Adrenal gland (tissue), 12 donors: ENCODE measurements around the gene PRSS22. TPM values are rescaled to one million over a fixed set of nuclear protein-coding genes. Genes with fewer than 3 reads are reported as not detected.

ENCODE experiments used
- DNase-seq, 7 donors: peaks; one replicate each; pipeline ENCODE4 v3.0.0-alpha.2; 2019 to 2020
- H3K27ac ChIP-seq, 5 donors: fragments of 200-600 bp; sonication (generic) in 4 of 5; 1 replicate in 3 of 5; 2 replicates in 2 of 5; pipeline versions ENCODE4 v1.5.1 to v1.8.0; 2016 to 2020; ENCODE audit warnings: mild to moderate bottlenecking in 1 of 5
- H3K27me3 ChIP-seq: fragments of 200-600 bp; 2 replicates; pipeline ENCODE4 v1.8.0; 2021
- H3K36me3 ChIP-seq, 2 donors: fragments of 200-600 bp; replicated peaks in 1 of 2; 1 replicate in 1 of 2; 2 replicates in 1 of 2; pipeline versions ENCODE4 v1.5.1 to v1.8.0; 2018 to 2022
- H3K4me1 ChIP-seq, 2 donors: fragments of 200-600 bp; replicated peaks in 1 of 2; 1 replicate in 1 of 2; 2 replicates in 1 of 2; pipeline versions ENCODE4 v1.5.1 to v1.8.0; 2018 to 2021
- H3K4me3 ChIP-seq, 4 donors: fragments of 200-600 bp; sonication (generic) in 3 of 4; one replicate each; pipeline ENCODE4 v1.5.1; 2016 to 2018
- H3K9me3 ChIP-seq, 3 donors: fragments of 200-600 bp; sonication (generic) in 1 of 3; replicated peaks in 1 of 3; 1 replicate in 2 of 3; 2 replicates in 1 of 3; pipeline versions ENCODE4 v1.5.1 to v1.8.0; 2016 to 2021
- POLR2A ChIP-seq, 2 donors: fragments of 450-650 bp; IDR thresholded peaks; one replicate each; pipeline ENCODE4 v1.6.1; 2017; ENCODE audit warnings: antibody characterized with exemption in 2 of 2, mild to moderate bottlenecking in 2 of 2, moderate library complexity in 1 of 2
- WGBS, 4 donors: extraction: QIAGEN DNeasy Blood & Tissue Kit in 2 of 4; methylation state at CpG; one replicate each; pipeline versions ENCODE4 v1.1.5 to v1.1.7; 2013 to 2017; 5-methylcytosine and 5-hydroxymethylcytosine counted together
- intact Hi-C, 2 donors: fragments of 100-400 bp; cut with DNase I; formaldehyde crosslinking; loops; one replicate each; pipeline versions ENCODE4 v1.14.1 to v1.15.0; 2022 to 2023
- polyA plus RNA-seq, 3 donors: library from polyadenylated mRNA; stranded (reverse); fragments of 200-250 nt in 2 of 3; fragments of 350-450 nt in 1 of 3; fragmentation: Illumina TruSeq in 1 of 3; extraction: RNeasy Lipid Tissue Mini Kit (QIAGEN cat#74804) in 1 of 3; gene quantifications; one replicate each; pipeline ENCODE4 v1.2.3, GENCODE V29; 2013 to 2014
- total RNA-seq, 9 donors: library from RNA; depleted of rRNA in 4 of 9; stranded (reverse); fragments of >200 nt in 4 of 9; fragments of 120-200 nt in 1 of 9; fragmentation: NEBNext Ultra II Directional in 1 of 9; extraction: Animal tissue kit (Norgen Biotek cat#: 25700) in 1 of 9; gene quantifications; one replicate each; pipeline versions ENCODE4 v1.1.0 to v1.2.4, GENCODE V29; 2013 to 2023
- TF ChIP-seq, protein P1 (sequence below), 6 experiments: fragments of 450-650 bp in 4 of 6; fragments of 200-600 bp in 2 of 6; sonication (generic) in 1 of 6; IDR thresholded peaks; 1 replicate in 5 of 6; 2 replicates in 1 of 6; pipeline versions ENCODE4 v1.5.1 to v1.8.0; 2016 to 2021; ENCODE audit warnings: antibody characterized with exemption in 6 of 6, mild to moderate bottlenecking in 2 of 6, moderate library complexity in 1 of 6
- donor health status: healthy with polysubstance abuse.
- donor health status: Bipolar disorder and iron deficiency.
- donor health status: DM: yes; HTN: yes; CAD: no.
- donor health status: DM: no; HTN: no; CAD: no.
- donor health status: DM: no; HTN: no; CAD: no.
- donor health status: DM: yes; HTN: yes; CAD: no.

Gene PRSS22
- total and polyA plus RNA-seq, 12 donors, result 0.07 to 0.41 (median 0.32) TPM; not detected in 9

DNA sequence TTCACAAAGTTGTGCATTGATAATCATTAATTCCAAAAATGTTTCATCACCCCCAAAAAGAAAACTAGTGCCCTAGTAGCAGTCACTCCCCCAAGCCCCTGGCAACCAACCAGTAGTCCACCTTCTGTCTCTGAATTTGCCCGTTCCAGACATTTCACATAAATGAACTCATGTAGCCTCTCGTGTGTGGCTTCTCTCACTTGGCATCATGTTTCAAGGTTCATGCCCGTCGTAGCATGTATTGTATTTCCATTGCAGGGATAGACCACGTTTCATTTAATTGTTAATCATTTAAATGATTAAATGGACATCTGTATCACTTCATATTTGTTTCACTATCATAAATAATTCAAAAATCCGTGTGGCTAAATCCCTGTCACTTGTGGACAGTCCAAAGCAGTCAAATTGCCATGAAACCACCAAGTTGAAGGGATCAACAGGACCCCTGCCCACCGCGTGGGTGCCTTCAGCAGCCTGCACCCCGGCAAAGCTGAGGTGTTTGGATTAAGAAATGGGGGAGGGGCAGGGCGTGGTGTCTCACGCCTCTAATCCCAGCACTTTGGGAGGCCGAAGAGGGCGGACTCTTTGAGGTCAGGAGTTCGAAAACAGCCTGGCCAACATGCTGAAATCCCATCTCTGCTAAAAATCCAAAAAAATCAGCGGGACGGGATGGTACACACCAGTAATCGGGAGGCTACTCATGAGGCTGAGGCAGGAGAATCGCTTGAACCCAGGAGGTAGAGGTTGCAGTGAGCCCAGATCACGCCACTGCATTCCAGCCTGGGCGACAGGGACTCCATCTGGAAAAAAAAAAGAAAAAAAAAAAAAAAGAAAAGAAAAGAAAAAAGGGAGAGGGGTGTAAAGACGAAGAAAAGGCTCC lies 16.3 kb upstream of the PRSS22 start:
- TF ChIP-seq POLR2A (IDR thresholded peaks at IDR 0.05), result no peak
- TF ChIP-seq, protein P1, sequence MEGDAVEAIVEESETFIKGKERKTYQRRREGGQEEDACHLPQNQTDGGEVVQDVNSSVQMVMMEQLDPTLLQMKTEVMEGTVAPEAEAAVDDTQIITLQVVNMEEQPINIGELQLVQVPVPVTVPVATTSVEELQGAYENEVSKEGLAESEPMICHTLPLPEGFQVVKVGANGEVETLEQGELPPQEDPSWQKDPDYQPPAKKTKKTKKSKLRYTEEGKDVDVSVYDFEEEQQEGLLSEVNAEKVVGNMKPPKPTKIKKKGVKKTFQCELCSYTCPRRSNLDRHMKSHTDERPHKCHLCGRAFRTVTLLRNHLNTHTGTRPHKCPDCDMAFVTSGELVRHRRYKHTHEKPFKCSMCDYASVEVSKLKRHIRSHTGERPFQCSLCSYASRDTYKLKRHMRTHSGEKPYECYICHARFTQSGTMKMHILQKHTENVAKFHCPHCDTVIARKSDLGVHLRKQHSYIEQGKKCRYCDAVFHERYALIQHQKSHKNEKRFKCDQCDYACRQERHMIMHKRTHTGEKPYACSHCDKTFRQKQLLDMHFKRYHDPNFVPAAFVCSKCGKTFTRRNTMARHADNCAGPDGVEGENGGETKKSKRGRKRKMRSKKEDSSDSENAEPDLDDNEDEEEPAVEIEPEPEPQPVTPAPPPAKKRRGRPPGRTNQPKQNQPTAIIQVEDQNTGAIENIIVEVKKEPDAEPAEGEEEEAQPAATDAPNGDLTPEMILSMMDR (IDR thresholded peaks at IDR 0.05), result no peak

DNA sequence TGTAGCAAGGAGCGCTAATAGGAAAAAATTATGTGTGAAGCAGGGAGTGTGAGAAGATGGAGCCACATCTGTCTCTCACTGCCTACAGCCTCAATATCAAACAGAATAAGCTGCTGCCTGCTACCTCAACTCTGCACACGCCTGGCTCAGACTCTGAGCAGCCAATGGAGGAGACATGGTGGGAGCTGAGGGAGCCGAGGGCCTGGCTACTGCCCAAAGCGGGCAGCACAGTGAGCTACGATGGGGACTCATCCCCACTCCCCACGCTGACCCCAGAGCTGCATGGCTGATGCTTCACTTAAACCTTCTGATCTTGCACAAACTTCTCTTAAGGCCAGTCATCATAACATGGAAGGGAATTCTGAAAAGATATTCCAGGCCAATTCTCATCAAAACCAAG lies 14.0 kb upstream of the PRSS22 start:
- no peak overlapping the region for H3K4me3 ChIP-seq
- WGBS, 4 donors, result 68 to 82% (median 76%) methylated on average over 4 to 6 of the region's 6 CpGs
- no peak for DNase-seq
- no peaks in the 10 kb centered on the region for H3K27me3 ChIP-seq
- no peaks in the 10 kb centered on the region for H3K9me3 ChIP-seq
- H3K4me1 ChIP-seq, result peaks cover 11 to 13% of the 10 kb centered on the region in 2 donors
- no peak overlapping the region for H3K27ac ChIP-seq
- TF ChIP-seq POLR2A (IDR thresholded peaks at IDR 0.05), result no peak
- TF ChIP-seq, protein P1 (IDR thresholded peaks at IDR 0.05), result no peak
- intact Hi-C loops, result loop anchor here in 1 of 2 donors (5.0 kb wide), 1 partner anchor 50 kb away; no protein-coding TSS in a partner anchor
- no peaks in the 10 kb centered on the region for H3K36me3 ChIP-seq

More for the DNA sequence above, 16.3 kb upstream of the PRSS22 start:
- H3K9me3 ChIP-seq, result no peaks in the 10 kb centered on the region
- H3K4me3 ChIP-seq, result no peak overlapping the region
- H3K27ac ChIP-seq, result no peak overlapping the region
- no peaks in the 10 kb centered on the region for H3K27me3 ChIP-seq
- WGBS, 4 donors, result 52 to 61% (median 54%) methylated on average over 20 to 21 of the region's 21 CpGs
- H3K4me1 ChIP-seq, result peaks cover 4 to 6% of the 10 kb centered on the region in 2 donors
- intact Hi-C loops, result loop anchor here (2.0 to 5.0 kb wide), 2 partner anchors 45 to 48 kb away; no protein-coding TSS in a partner anchor
- peak in 2 of 7 donors; percentile 18 to 24 for DNase-seq
- no peaks in the 10 kb centered on the region for H3K36me3 ChIP-seq

DNA sequence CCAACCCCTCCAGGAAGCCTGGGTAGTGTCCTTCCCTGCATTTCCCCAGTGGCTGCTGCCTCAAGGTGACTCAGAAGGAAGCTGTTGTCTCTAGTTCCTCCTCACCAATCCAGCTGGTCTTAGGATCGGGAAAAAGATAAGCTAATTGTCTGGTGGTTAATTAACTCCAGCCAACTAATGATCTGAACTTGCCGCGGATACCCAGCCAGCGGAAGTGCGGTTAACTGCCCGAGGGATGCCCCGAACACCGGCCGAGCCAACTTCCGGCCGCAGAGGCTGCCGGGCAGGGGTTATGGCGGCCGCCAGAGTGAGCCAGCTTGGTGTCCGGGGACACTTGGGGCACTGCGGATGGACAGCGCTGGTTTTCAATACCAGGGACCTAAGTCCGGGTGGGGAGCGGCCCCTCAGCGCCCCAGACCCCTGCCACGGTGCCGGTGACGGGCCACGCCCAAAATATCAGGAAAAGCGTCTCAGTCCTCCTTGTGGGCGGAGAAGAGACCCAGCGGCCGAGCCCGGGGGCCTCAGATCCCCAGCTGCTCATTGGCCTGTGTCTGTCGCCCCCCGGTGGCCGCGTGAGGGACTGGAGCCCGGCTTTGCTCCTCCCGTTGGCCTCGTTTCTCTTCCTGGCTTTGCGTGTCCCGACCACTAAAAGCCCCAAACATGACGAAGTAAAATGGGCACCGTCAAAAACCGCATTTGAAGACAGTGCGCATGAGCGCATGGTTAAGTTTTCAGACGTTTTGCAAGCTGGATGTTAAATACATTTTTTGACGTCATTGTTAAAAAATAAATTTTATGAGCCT lies 10.2 kb upstream of the PRSS22 start:
- WGBS, 4 donors, result 0 to 1% (median 0%) methylated on average over 13 to 45 of the region's 45 CpGs
- Histone ChIP-seq H3K27me3 (no peaks in the 10 kb centered on the region), H3K4me3 (peak overlapping the region; percentile 16 to 62 (median 42)), H3K27ac (peak overlapping the region; percentile 39 to 97 (median 90)), H3K36me3 (no peaks in the 10 kb centered on the region), H3K4me1 (peaks cover 7% of the 10 kb centered on the region in 2 donors), H3K9me3 (no peaks in the 10 kb centered on the region)
- TF ChIP-seq POLR2A (IDR thresholded peaks at IDR 0.05), result peak; percentile 63 to 72
- TF ChIP-seq, protein P1 (IDR thresholded peaks at IDR 0.05), result peak; percentile 90 to 99 (median 98)
- peak; percentile 93 to 98 (median 96) for DNase-seq
- intact Hi-C loops, result loop anchor here in 1 of 2 donors (2.0 kb wide), 1 partner anchor 29 kb away; no protein-coding TSS in a partner anchor

DNA sequence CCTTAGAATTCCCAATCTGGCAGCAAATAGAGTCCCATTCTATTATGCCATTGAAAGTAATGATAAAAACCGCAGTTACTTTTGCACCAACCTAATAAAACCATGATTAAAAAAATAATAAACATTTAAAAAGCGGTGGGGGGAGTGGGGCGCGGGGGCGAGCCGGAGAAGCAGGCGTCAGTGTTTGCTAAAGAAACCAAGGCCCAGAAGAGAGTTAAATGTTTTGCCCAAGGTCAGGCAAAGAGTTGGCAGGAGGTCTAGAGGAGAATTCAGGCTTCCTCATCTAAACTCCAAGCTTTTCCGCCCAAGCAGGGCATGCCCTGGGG lies 9.7 kb upstream of the PRSS22 start:
- Histone ChIP-seq H3K36me3 (no peaks in the 10 kb centered on the region), H3K27me3 (no peaks in the 10 kb centered on the region), H3K27ac (peak overlapping the region; percentile 39 to 97 (median 90)), H3K4me3 (peak overlapping the region in 2 of 4 donors; percentile 48 to 62), H3K9me3 (no peaks in the 10 kb centered on the region), H3K4me1 (peaks cover 7% of the 10 kb centered on the region in 2 donors)
- peak in 1 of 7 donors; percentile 67 for DNase-seq
- TF ChIP-seq, protein P1 (IDR thresholded peaks at IDR 0.05), result no peak
- TF ChIP-seq POLR2A (IDR thresholded peaks at IDR 0.05), result no peak
- 8 to 20% (median 17%) methylated on average over 8 of the region's 8 CpGs for WGBS, 4 donors
- intact Hi-C loops, result no loop called here
